Lung (tissue), 13 donors: ENCODE results near the gene RASAL2. TPM values are rescaled to one million over a fixed set of nuclear protein-coding genes. Genes with fewer than 3 reads are reported as not detected.

Experiments
- ATAC-seq: fragments of 200-7000 bp; cut with Tn5 transposase; one replicate; pipeline ENCODE4 v1.9.1; 2020; ENCODE audit warnings: moderate number of reproducible peaks; ENCODE audit not compliant: insufficient read depth, low FRiP score
- DNase-seq, 3 donors: peaks; one replicate each; pipeline ENCODE4 v3.0.0-alpha.2; 2013 to 2017
- H3K27ac ChIP-seq, 2 donors: one replicate each; pipeline ENCODE4 v1.5.1; 2013; ENCODE audit warnings: mild to moderate bottlenecking in 2 of 2, moderate library complexity in 2 of 2, control low read depth in 1 of 2, inconsistent platforms in 1 of 2, low read depth in 1 of 2, low read length in 1 of 2
- H3K27me3 ChIP-seq, 3 donors: one replicate each; pipeline ENCODE4 v1.5.1; 2013; ENCODE audit warnings: low read length in 2 of 3; ENCODE audit not compliant: control insufficient read depth in 3 of 3, insufficient read depth in 3 of 3
- H3K36me3 ChIP-seq, 4 donors: one replicate each; pipeline ENCODE4 v1.5.1; 2013; ENCODE audit warnings: low read length in 4 of 4, mild to moderate bottlenecking in 1 of 4, moderate library complexity in 1 of 4; ENCODE audit not compliant: control insufficient read depth in 4 of 4, insufficient read depth in 4 of 4
- H3K4me1 ChIP-seq, 5 donors: one replicate each; pipeline ENCODE4 v1.5.1; 2013; ENCODE audit warnings: low read length in 5 of 5, mild to moderate bottlenecking in 2 of 5, moderate library complexity in 1 of 5; ENCODE audit not compliant: control insufficient read depth in 5 of 5, insufficient read depth in 5 of 5
- H3K4me3 ChIP-seq: one replicate; pipeline ENCODE4 v1.5.1; 2013; ENCODE audit warnings: mild to moderate bottlenecking, control low read depth, moderate library complexity
- H3K9ac ChIP-seq, 2 donors: one replicate each; pipeline ENCODE4 v1.5.1; 2013; ENCODE audit warnings: low read length in 2 of 2, control low read depth in 1 of 2; ENCODE audit not compliant: insufficient read depth in 1 of 2
- H3K9me3 ChIP-seq, 4 donors: one replicate each; pipeline ENCODE4 v1.5.1; 2013; ENCODE audit warnings: low read length in 3 of 4, mild to moderate bottlenecking in 1 of 4, moderate library complexity in 1 of 4; ENCODE audit not compliant: control insufficient read depth in 4 of 4, insufficient read depth in 3 of 4
- WGBS, 2 donors: extraction: QIAGEN DNeasy Blood & Tissue Kit; methylation state at CpG; one replicate each; pipeline ENCODE4 v1.1.7; 2013; 5-methylcytosine and 5-hydroxymethylcytosine counted together
- polyA plus RNA-seq, 2 donors: library from polyadenylated mRNA; stranded (reverse); fragments of 200-250 nt; gene quantifications; one replicate each; pipeline ENCODE4 v1.2.1, GENCODE V29; 2013
- small RNA-seq: library from RNA; depleted of rRNA; stranded (forward); fragments of <200 nt; gene quantifications from one replicate; pipeline ENCODE3, GENCODE V24; 2014; ENCODE audit warnings: low replicate concordance
- total RNA-seq, 2 donors: library from RNA; depleted of rRNA in 1 of 2; stranded (reverse); fragments of >200 nt in 1 of 2; gene quantifications; one replicate each; pipeline ENCODE4 v1.2.1, GENCODE V29; 2014 to 2021
- TF ChIP-seq, protein P1 (sequence below): IDR thresholded peaks from 2 replicates; pipeline ENCODE4 v1.5.1; 2012; ENCODE audit warnings: mild to moderate bottlenecking; ENCODE audit errors: control extremely low read depth, extremely low read depth
- donor health status: control.
- donor health status: control.
- donor health status: Bipolar disorder and iron deficiency.
- donor health status: healthy.
- donor health status: DM: yes; HTN: yes; CAD: no.

RASAL2 gene
- total and polyA plus RNA-seq, 4 donors = 4.9 to 34.8 (median 15.8) TPM

DNA sequence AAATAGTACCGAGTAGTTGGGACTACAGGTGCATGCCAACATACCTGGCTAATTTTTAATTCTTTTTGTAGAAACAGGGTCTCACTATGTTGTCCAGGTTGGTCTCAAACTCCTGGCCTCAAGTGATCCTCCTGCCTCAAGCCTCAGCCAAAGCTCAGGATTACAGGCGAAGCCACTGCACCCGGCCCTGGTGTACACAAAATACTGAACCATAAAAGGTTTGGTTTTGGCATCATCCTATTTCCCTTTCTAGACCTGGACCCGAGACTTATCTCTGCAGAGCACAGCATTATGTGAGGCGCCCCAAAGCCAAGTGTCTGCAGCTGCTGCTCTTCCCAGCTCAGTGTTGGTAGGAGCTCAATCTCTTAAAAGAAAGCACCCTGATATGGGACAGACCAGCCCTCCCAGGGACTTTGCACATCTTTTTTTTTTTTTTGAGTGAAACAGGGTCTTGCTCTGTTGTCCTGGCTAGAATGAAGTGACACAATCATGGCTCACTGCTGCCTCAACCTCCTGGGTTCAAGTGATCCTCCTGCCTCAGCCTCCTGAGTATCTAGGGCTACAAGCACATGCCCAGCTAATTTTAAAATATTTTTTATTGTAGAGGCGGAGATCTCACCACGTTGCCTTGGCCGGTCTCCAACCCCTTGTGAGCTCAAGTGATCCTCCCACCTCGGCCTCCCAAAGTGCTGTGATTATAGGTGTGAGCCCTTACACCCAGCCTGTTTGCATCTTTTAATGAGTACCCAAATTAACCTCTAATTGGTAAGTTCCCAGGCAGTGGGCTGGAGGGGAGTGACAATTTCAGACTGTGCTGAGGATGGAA lies 439.4 kb downstream of the RASAL2 start:
- ATAC-seq (no peak), DNase-seq (no peak)
- 80 to 88% methylated on average over 9 of the region's 9 CpGs for WGBS, 2 donors
- Histone ChIP-seq H3K9ac (no peak overlapping the region), H3K27me3 (no peaks in the 10 kb centered on the region), H3K27ac (no peak overlapping the region), H3K4me3 (no peak overlapping the region), H3K9me3 (no peaks in the 10 kb centered on the region), H3K4me1 (peaks cover 0 to 14% (median 4%) of the 10 kb centered on the region in 5 donors), H3K36me3 (no peaks in the 10 kb centered on the region)
- TF ChIP-seq, protein P1, sequence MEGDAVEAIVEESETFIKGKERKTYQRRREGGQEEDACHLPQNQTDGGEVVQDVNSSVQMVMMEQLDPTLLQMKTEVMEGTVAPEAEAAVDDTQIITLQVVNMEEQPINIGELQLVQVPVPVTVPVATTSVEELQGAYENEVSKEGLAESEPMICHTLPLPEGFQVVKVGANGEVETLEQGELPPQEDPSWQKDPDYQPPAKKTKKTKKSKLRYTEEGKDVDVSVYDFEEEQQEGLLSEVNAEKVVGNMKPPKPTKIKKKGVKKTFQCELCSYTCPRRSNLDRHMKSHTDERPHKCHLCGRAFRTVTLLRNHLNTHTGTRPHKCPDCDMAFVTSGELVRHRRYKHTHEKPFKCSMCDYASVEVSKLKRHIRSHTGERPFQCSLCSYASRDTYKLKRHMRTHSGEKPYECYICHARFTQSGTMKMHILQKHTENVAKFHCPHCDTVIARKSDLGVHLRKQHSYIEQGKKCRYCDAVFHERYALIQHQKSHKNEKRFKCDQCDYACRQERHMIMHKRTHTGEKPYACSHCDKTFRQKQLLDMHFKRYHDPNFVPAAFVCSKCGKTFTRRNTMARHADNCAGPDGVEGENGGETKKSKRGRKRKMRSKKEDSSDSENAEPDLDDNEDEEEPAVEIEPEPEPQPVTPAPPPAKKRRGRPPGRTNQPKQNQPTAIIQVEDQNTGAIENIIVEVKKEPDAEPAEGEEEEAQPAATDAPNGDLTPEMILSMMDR = no peak

Small RNAs within 50 kb of the gene (small RNA-seq; reads per million reads assigned to genes)
- gene RF00017 = not detected

Other genes with a start within 250 kb of the RASAL2 start
- 1 to 10 TPM; 1.3 to 1.5 TPM for gene SEC16B, start 124.0 kb upstream of the RASAL2 start, total RNA-seq
- gene SEC16B, start 124.0 kb upstream of the RASAL2 start, polyA plus RNA-seq = 1 to 10 TPM in 1 of 2 donors, under 1 TPM in 1; 0.74 to 2.6 TPM